NCI-H1417 treated with DMSO at 0.1 percent for 48 hours (cell line): ENCODE results near the gene TK1.

Experiments
- DNase-seq: peaks from one replicate; lab custom pipeline; 2025; lab: John Stamatoyannopoulos, UW

TK1 gene

GRCh38 chr17:78219396-78220150 is 32.7 kb upstream of the TK1 start:
- no peak for DNase-seq

GRCh38 chr17:78214706-78215061 is 27.8 kb upstream of the TK1 start:
- DNase-seq = no peak

DNA sequence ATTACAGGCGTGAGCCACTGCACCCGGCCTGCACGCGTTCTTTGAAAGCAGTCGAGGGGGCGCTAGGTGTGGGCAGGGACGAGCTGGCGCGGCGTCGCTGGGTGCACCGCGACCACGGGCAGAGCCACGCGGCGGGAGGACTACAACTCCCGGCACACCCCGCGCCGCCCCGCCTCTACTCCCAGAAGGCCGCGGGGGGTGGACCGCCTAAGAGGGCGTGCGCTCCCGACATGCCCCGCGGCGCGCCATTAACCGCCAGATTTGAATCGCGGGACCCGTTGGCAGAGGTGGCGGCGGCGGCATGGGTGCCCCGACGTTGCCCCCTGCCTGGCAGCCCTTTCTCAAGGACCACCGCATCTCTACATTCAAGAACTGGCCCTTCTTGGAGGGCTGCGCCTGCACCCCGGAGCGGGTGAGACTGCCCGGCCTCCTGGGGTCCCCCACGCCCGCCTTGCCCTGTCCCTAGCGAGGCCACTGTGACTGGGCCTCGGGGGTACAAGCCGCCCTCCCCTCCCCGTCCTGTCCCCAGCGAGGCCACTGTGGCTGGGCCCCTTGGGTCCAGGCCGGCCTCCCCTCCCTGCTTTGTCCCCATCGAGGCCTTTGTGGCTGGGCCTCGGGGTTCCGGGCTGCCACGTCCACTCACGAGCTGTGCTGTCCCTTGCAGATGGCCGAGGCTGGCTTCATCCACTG is 27.3 kb upstream of the TK1 start, which contains the start of gene BIRC5:
BIRC5 (plus strand) TSS at position 238 of the 690 bp plus-strand sequence; CDS start at position 302, 64 bp downstream.
- DNase-seq = peak; percentile 38

DNA sequence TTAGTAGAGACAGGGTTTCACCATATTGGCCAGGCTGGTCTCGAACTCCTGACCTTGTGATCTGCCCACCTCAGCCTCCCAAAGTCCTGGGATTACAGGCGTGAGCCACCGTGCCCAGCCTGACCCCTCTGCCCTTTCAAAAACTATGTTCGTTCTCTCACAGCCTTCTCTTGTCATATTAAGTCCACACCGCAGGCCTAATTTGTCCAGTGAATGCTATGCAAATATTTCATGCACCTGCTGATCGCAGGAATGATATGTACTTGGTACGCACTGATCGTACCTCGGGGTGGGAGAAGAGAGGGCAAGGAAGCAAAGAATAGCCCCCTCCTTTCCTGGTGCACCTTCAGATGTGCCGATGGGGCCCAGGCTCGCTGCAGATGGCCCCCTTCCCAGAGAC is 24.2 kb upstream of the TK1 start:
- DNase-seq = no peak

DNA sequence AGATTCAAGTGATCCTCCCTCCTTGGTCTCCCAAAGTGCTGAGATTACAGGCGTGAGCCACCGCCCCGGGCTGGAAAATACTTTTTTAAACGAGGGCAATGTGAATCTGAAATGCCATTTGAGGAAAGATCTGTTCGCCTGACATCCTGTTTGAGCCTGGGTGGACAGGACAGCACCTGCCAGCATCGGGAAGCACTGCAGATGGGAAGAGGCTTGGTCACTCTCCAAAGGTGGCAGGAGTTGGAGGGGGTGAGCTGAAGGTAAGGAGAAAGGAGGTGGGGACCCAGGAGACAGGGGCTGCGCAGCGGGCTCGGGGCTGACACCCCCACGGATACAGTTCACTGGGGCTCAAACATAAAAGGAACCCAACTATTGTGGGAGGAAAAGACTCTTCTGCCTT is 23.3 kb upstream of the TK1 start:
- no peak for DNase-seq

DNA sequence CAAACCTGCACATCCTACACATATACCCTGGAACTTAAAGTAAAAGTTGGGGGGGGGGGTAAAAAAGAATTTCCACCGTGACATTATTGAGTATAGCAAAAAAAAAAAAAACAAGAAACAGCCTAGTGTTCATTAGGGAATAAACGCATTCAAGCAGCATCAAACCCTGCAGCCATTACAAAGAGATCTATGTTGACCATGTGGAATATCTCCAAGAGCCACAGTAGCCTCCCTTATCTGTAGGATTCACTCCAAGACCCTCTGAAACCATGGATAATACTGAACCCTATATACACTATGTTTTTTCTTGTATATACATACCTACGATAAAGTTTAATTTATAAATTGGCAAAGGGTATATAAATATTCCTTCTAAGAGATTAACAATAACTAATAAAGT is 21.6 kb upstream of the TK1 start:
- no peak for DNase-seq

- no peak for DNase-seq
Measured at GRCh38 chr17:78206298-78206697, 19.4 kb upstream of the TK1 start.

GRCh38 chr17:78205124-78205775 is 18.4 kb upstream of the TK1 start:
- no peak for DNase-seq

DNA sequence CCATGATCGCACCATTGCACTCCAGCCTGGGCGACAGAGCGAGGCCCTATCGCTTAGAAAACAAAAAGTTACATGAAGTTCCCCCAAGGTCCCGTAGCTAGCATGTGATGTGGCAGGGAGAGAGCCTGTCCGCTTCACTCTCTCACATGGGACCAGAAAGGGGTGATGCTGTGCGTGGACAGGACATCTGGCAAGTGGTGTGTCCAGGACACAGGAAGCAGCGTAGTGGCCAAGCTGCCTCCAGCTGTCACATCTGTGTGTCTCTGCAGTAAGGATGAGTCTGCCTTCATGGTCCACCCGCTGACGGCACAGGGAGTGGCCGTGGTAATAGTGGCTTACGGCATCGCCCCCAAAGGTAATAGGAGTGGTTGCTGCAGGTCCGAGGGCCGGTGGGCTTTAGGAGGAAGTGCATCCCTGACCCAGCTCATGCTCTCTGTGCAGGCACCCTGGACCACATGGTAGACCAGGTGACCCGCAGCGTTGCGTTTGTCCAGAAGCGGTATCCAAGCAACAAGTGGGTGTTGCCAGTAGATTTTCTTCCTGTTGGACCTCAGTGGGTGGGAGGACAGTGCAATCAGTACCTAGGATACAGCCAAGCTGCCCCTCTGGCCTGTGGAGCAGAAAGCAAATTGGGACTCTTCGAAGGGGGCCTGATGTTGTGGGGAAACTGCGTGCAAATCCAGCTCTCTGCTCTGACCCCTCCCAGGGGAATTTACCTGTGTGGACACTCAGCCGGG is 17.7 kb upstream of the TK1 start:
- DNase-seq = no peak

DNA sequence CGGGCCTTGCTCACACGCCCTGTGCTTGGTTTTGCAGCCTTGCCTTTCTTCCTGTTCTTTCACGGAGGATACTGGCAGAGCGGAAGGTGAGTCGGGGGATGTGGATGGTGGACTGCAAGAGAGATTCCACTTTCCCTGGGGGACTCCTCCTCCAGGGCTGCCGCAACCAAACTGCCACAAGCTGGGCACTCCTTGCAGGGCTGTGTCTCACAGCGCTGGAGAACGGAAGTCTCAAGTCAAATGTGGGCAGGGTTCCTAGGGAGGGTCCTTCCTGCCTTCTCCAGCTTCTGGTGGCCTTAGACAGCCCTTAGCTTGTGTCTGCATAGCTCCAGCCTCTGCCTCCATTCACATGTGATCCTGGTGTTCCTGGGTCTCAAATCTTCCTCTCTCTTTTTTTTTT is 15.8 kb upstream of the TK1 start:
- DNase-seq = no peak

- no peak for DNase-seq
Measured at GRCh38 chr17:78200451-78200850, 13.6 kb upstream of the TK1 start.

DNA sequence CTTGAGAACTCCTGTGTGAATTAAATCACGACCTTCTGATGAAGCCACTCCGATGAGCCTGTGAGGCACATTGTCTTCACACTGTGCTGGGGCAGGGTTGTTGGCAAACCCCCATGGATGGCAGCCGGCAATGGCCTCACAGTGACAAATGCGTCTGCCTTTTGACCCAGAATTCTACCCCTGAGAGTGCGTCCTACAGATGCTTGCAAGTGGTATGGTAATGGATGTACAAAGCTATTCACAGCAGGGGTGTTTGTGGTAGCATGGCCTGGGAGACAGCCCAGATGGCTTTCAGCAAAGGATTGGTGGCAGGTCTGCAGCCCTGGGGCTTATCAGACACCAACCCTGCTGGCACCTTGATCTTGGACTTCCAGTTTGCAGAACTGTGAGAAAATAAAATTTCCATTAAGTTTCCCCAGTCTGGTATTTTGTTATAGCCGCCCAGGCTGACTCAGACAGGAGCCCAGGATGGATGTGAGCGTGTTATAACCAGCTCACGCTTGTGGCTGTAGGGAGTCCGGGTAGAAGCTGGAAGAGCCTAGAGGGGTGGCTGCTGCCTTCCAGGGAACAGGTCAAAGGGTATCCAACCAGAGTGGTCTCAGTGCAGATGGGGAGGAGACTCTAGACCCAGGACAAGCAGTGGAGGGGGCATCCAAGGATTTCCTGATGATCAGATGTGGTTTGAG is 10.4 kb upstream of the TK1 start:
- DNase-seq = no peak

- no peak for DNase-seq
Measured at GRCh38 chr17:78196716-78197115, 9.9 kb upstream of the TK1 start.

- DNase-seq = no peak
Measured at GRCh38 chr17:78185981-78186691, 716 bp downstream of the TK1 start.

DNA sequence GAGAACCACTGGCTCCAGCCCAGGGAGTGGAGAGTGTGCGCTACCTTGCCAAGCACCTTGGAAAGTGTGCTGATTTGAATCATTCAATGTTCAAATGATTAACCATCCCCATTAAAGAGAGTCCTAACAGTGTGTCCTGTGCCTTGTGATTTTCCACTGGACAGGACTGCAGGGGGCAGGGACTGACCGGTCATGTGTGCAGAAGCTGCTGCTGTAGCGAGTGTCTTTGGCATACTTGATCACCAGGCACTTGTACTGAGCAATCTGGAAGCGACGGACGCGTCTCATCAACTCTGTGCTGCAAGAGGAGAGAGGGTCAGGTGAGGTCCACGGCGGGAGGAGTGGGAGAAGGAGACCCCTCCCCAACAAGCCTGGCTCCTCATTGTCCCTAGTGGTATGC is 2.0 kb downstream of the TK1 start:
- no peak for DNase-seq

DNA sequence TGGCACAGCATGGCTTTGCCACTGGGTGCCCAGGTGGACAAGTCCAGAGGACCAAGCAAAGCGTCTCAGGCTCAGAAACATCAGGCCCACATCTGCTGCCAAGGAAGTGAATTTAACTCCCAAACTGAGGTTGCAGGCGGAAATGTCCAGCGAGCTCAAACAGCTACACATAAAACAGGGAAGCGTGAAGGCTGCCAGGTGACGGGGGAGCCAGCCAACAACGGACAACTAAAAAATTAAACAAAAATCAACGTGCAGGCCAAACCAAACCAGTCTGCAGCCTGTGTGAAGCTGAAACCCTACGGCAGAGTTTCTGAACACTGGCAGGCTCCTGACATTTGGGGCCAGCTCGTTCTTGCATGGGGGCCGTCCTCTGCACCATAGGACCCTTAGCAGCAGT is 2.5 kb downstream of the TK1 start:
- DNase-seq = no peak

GRCh38 chr17:78183916-78184315 is 2.9 kb downstream of the TK1 start:
- DNase-seq = no peak

DNA sequence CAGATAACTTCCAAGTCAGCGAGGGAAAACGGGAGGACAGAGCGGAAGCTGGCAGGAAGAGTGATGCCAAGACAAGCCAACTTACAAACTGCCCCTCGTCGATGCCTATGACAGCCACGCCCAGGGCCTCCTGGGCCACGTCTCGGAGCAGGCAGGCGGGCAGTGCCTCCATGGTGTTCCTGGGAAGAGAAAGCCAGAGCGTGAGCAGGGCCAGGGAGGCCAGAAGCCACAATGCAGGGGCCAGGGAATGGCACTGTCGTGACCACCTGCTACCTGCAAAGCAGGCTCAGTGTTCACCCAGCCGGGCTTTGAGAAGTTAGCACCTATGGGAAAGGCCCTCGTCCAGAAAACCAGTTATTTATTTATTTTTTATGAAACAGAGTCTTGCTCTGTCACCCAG is 4.3 kb downstream of the TK1 start:
- DNase-seq = no peak

DNA sequence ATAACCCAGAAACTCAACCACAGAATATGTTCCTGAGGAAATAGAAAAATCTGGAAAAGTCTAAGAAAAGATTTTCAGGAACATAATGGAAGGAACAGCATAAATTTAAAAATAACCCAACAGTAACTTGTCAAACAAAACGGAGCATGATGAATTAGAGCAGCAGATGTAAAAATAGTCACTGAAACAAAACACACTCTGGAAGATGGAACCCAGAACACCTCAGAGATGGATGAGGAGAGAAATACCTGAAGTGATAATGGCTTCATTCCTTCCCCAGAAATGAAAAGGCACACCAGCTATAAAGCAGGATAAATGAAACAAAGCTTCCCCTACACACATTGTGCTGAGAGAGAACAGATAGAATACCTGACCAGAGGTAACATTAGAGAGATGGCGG is 6.3 kb downstream of the TK1 start:
- no peak for DNase-seq

DNA sequence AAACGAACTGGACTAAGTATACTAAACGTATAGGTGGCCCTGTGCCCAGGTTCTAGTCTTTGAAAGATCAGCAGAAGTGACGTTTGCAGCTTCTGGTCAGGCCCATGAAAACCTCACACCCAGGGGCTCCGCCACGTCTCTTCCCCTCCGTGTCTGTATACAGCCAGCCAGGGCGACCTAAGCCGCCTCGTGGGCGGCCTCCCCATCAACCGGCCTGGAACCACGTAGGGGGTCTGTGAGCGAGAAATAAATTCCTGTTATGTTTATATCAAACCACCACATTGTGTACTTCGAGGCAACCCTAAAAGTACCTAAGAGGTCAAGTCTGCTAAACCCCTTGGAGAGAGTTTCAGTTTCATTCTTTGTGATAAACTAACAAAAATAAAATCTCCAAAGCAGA is 6.8 kb downstream of the TK1 start:
- no peak for DNase-seq

GRCh38 chr17:78179372-78179771 is 7.5 kb downstream of the TK1 start:
- DNase-seq = no peak
